HG03039 (cell line): ENCODE results near the gene B3GALT6.

Experiments used
- ATAC-seq: cut with Tn5 transposase; IDR thresholded peaks from one replicate; pipeline ENCODE4 v1.9.1; 2021; ENCODE audit warnings: mild to moderate bottlenecking, moderate library complexity; ENCODE audit not compliant: unreplicated experiment

B3GALT6 gene

DNA sequence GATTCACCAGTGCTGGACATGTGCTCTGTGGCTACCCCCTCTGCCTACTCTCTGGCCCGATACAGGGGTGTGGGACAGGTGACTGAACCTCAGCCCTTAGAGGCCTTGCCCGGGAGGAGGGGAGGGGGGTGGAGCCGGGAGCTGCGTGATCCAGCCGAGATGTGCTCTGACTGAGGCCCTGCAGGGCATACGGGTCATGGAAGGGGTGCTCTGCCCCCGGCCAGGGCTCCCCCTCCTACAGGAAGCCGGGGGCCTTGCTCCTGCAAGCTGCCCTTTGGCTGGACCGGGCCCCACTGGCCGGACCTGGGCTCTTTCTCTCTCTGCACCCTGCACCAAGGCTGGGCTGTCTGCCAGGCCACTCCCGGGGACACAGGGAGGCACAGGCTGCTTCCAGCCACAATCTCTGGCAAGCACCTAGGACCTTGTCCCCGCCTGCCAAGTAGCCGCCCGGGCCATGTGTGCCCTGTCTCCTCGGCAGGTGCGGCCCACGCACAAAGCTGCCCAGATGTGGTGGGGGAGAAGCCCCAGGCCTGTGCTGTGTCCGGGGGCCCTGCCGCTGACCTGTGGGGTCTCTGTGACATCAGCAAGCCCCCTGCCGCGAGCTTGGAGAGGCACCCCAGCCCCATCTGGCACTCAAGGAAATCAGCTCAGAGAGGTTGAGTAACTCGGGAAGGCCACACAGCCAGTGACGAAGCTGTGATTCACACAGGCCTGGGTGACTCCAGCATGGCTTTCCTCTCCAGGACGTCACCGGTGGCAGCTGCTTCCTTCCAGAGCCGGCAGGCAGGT lies 49.7 kb downstream of the B3GALT6 start:
- no peak for ATAC-seq

DNA sequence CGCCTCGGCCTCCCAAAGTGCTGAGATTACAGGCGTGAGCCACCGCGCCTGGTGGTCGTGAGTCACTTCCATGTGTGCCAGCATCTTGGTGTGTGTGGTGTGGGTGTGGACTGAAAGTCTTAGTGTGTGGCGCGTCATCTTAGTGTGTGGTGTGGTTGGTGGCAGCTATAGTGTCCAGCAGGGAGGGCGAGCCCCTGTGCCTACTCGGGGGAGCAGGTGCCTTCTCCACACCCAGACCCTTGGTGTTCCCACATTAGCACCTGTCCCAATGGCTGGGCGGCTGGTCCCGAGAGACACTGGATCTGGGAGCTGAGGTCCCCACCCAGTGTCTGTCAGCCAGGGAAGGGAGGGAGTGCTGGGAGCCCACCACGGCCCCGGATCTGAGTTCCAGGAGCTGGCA lies 51.0 kb downstream of the B3GALT6 start:
- ATAC-seq, result no peak

- no peak for ATAC-seq
These were observed 51.8 kb downstream of the B3GALT6 start for GRCh38 chr1:1283821-1284220.
